ENCODE data around the gene CAPS.

Gene CAPS

GRCh38 chr19:5934774-5935472 lies 20.9 kb downstream of the CAPS start:
- DNase-seq (ENCODE audit: low spot score), result no peak

GRCh38 chr19:5935473-5936291 lies 21.6 kb downstream of the CAPS start:
- DNase-seq (ENCODE audit: low spot score), result no peak

- no peak for DNase-seq (ENCODE audit: low spot score)
Measured at GRCh38 chr19:5936292-5936592, 22.2 kb downstream of the CAPS start.

- no peak for DNase-seq (ENCODE audit: low spot score)
Measured at GRCh38 chr19:5937550-5937949, 23.5 kb downstream of the CAPS start.

- no peak for DNase-seq (ENCODE audit: low spot score)
Measured at GRCh38 chr19:5940260-5941208, 26.5 kb downstream of the CAPS start.

GRCh38 chr19:5941673-5942072 lies 27.6 kb downstream of the CAPS start:
- DNase-seq (ENCODE audit: low spot score), result no peak

GRCh38 chr19:5943045-5943444 lies 29.0 kb downstream of the CAPS start:
- DNase-seq (ENCODE audit: low spot score), result no peak

GRCh38 chr19:5943623-5944022 lies 29.6 kb downstream of the CAPS start:
- no peak for DNase-seq (ENCODE audit: low spot score)

- DNase-seq (ENCODE audit: low spot score), result no peak
Measured at GRCh38 chr19:5947435-5947834, 33.4 kb downstream of the CAPS start.

GRCh38 chr19:5948752-5949564 lies 34.9 kb downstream of the CAPS start:
- DNase-seq (ENCODE audit: low spot score), result no peak

- no peak for DNase-seq (ENCODE audit: low spot score)
Measured at GRCh38 chr19:5949792-5950305, 35.8 kb downstream of the CAPS start.

GRCh38 chr19:5950741-5951140 lies 36.7 kb downstream of the CAPS start:
- no peak for DNase-seq (ENCODE audit: low spot score)

- peak; percentile 71 for DNase-seq (ENCODE audit: low spot score)
Measured at GRCh38 chr19:5951338-5951861, 37.3 kb downstream of the CAPS start.

- DNase-seq (ENCODE audit: low spot score), result no peak
Measured at GRCh38 chr19:5952193-5953029, 38.4 kb downstream of the CAPS start.

- no peak for DNase-seq (ENCODE audit: low spot score)
Measured at GRCh38 chr19:5953030-5953589, 39.1 kb downstream of the CAPS start.

GRCh38 chr19:5953680-5954213 lies 39.7 kb downstream of the CAPS start:
- no peak for DNase-seq (ENCODE audit: low spot score)

GRCh38 chr19:5954293-5954692 lies 40.2 kb downstream of the CAPS start:
- DNase-seq (ENCODE audit: low spot score), result no peak

GRCh38 chr19:5955636-5955935 lies 41.5 kb downstream of the CAPS start:
- no peak for DNase-seq (ENCODE audit: low spot score)

- no peak for DNase-seq (ENCODE audit: low spot score)
Measured at GRCh38 chr19:5956323-5956722, 42.3 kb downstream of the CAPS start.

- no peak for DNase-seq (ENCODE audit: low spot score)
Measured at GRCh38 chr19:5956728-5957127, 42.7 kb downstream of the CAPS start.
